HG03442 (cell line): ENCODE measurements around the gene ANGPTL8.

Experiments
- ATAC-seq: cut with Tn5 transposase; IDR thresholded peaks from one replicate; pipeline ENCODE4 v1.9.1; 2021; ENCODE audit warnings: mild to moderate bottlenecking, moderate library complexity; ENCODE audit not compliant: unreplicated experiment

ANGPTL8 gene

GRCh38 chr19:11236324-11237301 lies 2.8 kb upstream of the ANGPTL8 start:
- ATAC-seq = no peak

GRCh38 chr19:11237321-11237720 lies 2.1 kb upstream of the ANGPTL8 start:
- ATAC-seq = no peak

GRCh38 chr19:11238041-11238440 lies 1.4 kb upstream of the ANGPTL8 start:
- no peak for ATAC-seq

GRCh38 chr19:11238781-11239376 lies 540 bp upstream of the ANGPTL8 start:
- ATAC-seq = no peak

- ATAC-seq = no peak
These were observed 607 bp downstream of the ANGPTL8 start for GRCh38 chr19:11240008-11240444.

- ATAC-seq = no peak
These were observed 2.6 kb downstream of the ANGPTL8 start for GRCh38 chr19:11242025-11242424.

GRCh38 chr19:11242864-11243797 lies 3.7 kb downstream of the ANGPTL8 start:
- ATAC-seq = no peak

- ATAC-seq = no peak
These were observed 4.4 kb downstream of the ANGPTL8 start for GRCh38 chr19:11243798-11244169.

GRCh38 chr19:11244846-11245589 lies 5.6 kb downstream of the ANGPTL8 start:
- ATAC-seq = no peak

- ATAC-seq = no peak
These were observed 7.5 kb downstream of the ANGPTL8 start for GRCh38 chr19:11246941-11247340.

GRCh38 chr19:11247391-11247790 lies 8.0 kb downstream of the ANGPTL8 start:
- no peak for ATAC-seq

GRCh38 chr19:11247934-11248333 lies 8.5 kb downstream of the ANGPTL8 start:
- ATAC-seq = no peak

GRCh38 chr19:11248852-11249251 lies 9.4 kb downstream of the ANGPTL8 start:
- ATAC-seq = no peak

- ATAC-seq = no peak
These were observed 11.8 kb downstream of the ANGPTL8 start for GRCh38 chr19:11251217-11251616.

- no peak for ATAC-seq
These were observed 12.4 kb downstream of the ANGPTL8 start for GRCh38 chr19:11251650-11252314.

GRCh38 chr19:11252665-11253355 lies 13.4 kb downstream of the ANGPTL8 start:
- no peak for ATAC-seq

- no peak for ATAC-seq
These were observed 15.2 kb downstream of the ANGPTL8 start for GRCh38 chr19:11254666-11255065.

- ATAC-seq = no peak
These were observed 16.8 kb downstream of the ANGPTL8 start for GRCh38 chr19:11256189-11256588.

- ATAC-seq = no peak
These were observed 18.5 kb downstream of the ANGPTL8 start for GRCh38 chr19:11257846-11258380.
